H9 (cell line): Measurements from ENCODE around the gene TNFRSF19. TPM values are rescaled to one million over a fixed set of nuclear protein-coding genes. Genes with fewer than 3 reads are reported as not detected.

ENCODE experiments used
- DNase-seq: peaks from one replicate; pipeline ENCODE4 v3.0.0-alpha.2; 2017
- H2AFZ ChIP-seq: one replicate; pipeline ENCODE4 v1.6.1; 2013; ENCODE audit warnings: mild to moderate bottlenecking, low read length, control low read depth, moderate library complexity
- H2AK5ac ChIP-seq: 2 replicates; pipeline ENCODE4 v1.6.1; 2013; ENCODE audit warnings: low read length, control low read depth, mixed read lengths; ENCODE audit not compliant: insufficient read length
- H2BK120ac ChIP-seq: one replicate; pipeline ENCODE4 v1.6.1; 2013; ENCODE audit warnings: low read depth, mild to moderate bottlenecking, low read length, control low read depth, inconsistent platforms; ENCODE audit not compliant: poor library complexity, severe bottlenecking
- H2BK12ac ChIP-seq: 2 replicates; pipeline ENCODE4 v1.6.1; 2013; ENCODE audit warnings: low read length, control low read depth, mixed read lengths, low read depth; ENCODE audit not compliant: insufficient read length
- H2BK15ac ChIP-seq: 2 replicates; pipeline ENCODE4 v1.6.1; 2013; ENCODE audit warnings: low read depth, low read length, control low read depth
- H2BK20ac ChIP-seq: one replicate; pipeline ENCODE4 v1.6.1; 2013; ENCODE audit warnings: low read depth, mild to moderate bottlenecking, low read length, control low read depth, inconsistent platforms; ENCODE audit not compliant: poor library complexity, severe bottlenecking
- H2BK5ac ChIP-seq: 2 replicates; pipeline ENCODE4 v1.6.1; 2013; ENCODE audit warnings: low read length, control low read depth, mixed read lengths; ENCODE audit not compliant: insufficient read length
- H3K14ac ChIP-seq: 2 replicates; pipeline ENCODE4 v1.6.1; 2013; ENCODE audit warnings: low read length, control low read depth; ENCODE audit not compliant: insufficient read depth
- H3K18ac ChIP-seq: 2 replicates; pipeline ENCODE4 v1.6.1; 2013; ENCODE audit warnings: low read depth, mild to moderate bottlenecking, mixed read lengths, low read length, control low read depth; ENCODE audit not compliant: insufficient read length
- H3K23ac ChIP-seq: 2 replicates; pipeline ENCODE4 v1.6.1; 2013; ENCODE audit warnings: low read length, control low read depth, mixed read lengths, low read depth; ENCODE audit not compliant: insufficient read length
- H3K23me2 ChIP-seq: 2 replicates; pipeline ENCODE4 v1.6.1; 2013; ENCODE audit warnings: low read depth, mild to moderate bottlenecking, mixed read lengths, low read length, control low read depth; ENCODE audit not compliant: insufficient read length, poor library complexity, severe bottlenecking
- H3K27ac ChIP-seq: 2 replicates; pipeline ENCODE4 v1.5.1; 2013; ENCODE audit warnings: low read length, control low read depth, mixed read lengths, low read depth; ENCODE audit not compliant: insufficient read length
- H3K27me3 ChIP-seq: 2 replicates; pipeline ENCODE4 v1.6.1; 2013; ENCODE audit warnings: low read length, control low read depth, inconsistent platforms; ENCODE audit not compliant: insufficient read depth
- H3K4ac ChIP-seq: 2 replicates; pipeline ENCODE4 v1.6.1; 2013; ENCODE audit warnings: low read depth, mild to moderate bottlenecking, control low read depth, inconsistent platforms, low read length, moderate library complexity
- H3K4me1 ChIP-seq: 2 replicates; pipeline ENCODE4 v1.6.1; 2013; ENCODE audit warnings: low read length, control low read depth, inconsistent platforms; ENCODE audit not compliant: insufficient read depth
- H3K4me2 ChIP-seq: 2 replicates; pipeline ENCODE4 v1.6.1; 2013; ENCODE audit warnings: low read length, control low read depth, mixed read lengths; ENCODE audit not compliant: insufficient read length, insufficient read depth
- H3K56ac ChIP-seq: 2 replicates; pipeline ENCODE4 v1.6.1; 2013; ENCODE audit warnings: low read depth, mild to moderate bottlenecking, mixed read lengths, low read length, control low read depth; ENCODE audit not compliant: insufficient read length
- H3K79me1 ChIP-seq: 2 replicates; pipeline ENCODE4 v1.6.1; 2013; ENCODE audit warnings: low read depth, mild to moderate bottlenecking, moderate library complexity, low read length, control low read depth, inconsistent platforms; ENCODE audit not compliant: insufficient read depth, poor library complexity, severe bottlenecking
- H3K79me2 ChIP-seq: 2 replicates; pipeline ENCODE4 v1.6.1; 2013; ENCODE audit warnings: low read length, control low read depth, inconsistent platforms; ENCODE audit not compliant: insufficient read depth
- H3K9ac ChIP-seq: 2 replicates; pipeline ENCODE4 v1.6.1; 2013; ENCODE audit warnings: low read length, control low read depth, mixed read lengths; ENCODE audit not compliant: insufficient read length; ENCODE audit errors: extremely low read depth
- H3K9me3 ChIP-seq: one replicate; pipeline ENCODE4 v1.6.1; 2013; ENCODE audit warnings: low read depth, low read length, inconsistent platforms; ENCODE audit not compliant: control insufficient read depth
- H3T11ph ChIP-seq: one replicate; pipeline ENCODE4 v1.6.1; 2013; ENCODE audit warnings: mild to moderate bottlenecking, low read length, control low read depth, inconsistent platforms
- H4K20me1 ChIP-seq: one replicate; pipeline ENCODE4 v1.6.1; 2013; ENCODE audit not compliant: control insufficient read depth, insufficient read length, insufficient read depth
- H4K5ac ChIP-seq: 2 replicates; pipeline ENCODE4 v1.6.1; 2013; ENCODE audit warnings: low read depth, mild to moderate bottlenecking, mixed read lengths, low read length, control low read depth; ENCODE audit not compliant: insufficient read length
- H4K8ac ChIP-seq: replicated peaks from 2 replicates; pipeline ENCODE4 v1.6.1; 2013; ENCODE audit warnings: low read length, control low read depth, mixed read lengths, low read depth; ENCODE audit not compliant: insufficient read length
- H4K91ac ChIP-seq: 2 replicates; pipeline ENCODE4 v1.6.1; 2013; ENCODE audit warnings: low read depth, mild to moderate bottlenecking, moderate library complexity, mixed read lengths, low read length, control low read depth; ENCODE audit not compliant: insufficient read length
- H3K27ac Mint-ChIP-seq, 3 experiments: 2 replicates in 2 of 3; 3 replicates in 1 of 3; pipeline ENCODE4 v1.8.0; 2020 to 2021; ENCODE audit warnings: mixed read lengths in 3 of 3, mild to moderate bottlenecking in 1 of 3, moderate library complexity in 1 of 3
- H3K27me3 Mint-ChIP-seq: 2 replicates; pipeline ENCODE4 v1.8.0; 2021; ENCODE audit warnings: low read depth, mild to moderate bottlenecking, moderate library complexity, mixed read lengths
- H3K36me3 Mint-ChIP-seq, 3 experiments: 2 replicates in 2 of 3; 3 replicates in 1 of 3; pipeline ENCODE4 v1.8.0; 2020 to 2021; ENCODE audit warnings: low read depth in 3 of 3, mixed read lengths in 3 of 3; ENCODE audit not compliant: insufficient read depth in 1 of 3
- H3K4me1 Mint-ChIP-seq, 2 experiments: 2 replicates each; pipeline ENCODE4 v1.8.0; 2020; ENCODE audit warnings: mixed read lengths in 2 of 2
- H3K4me3 Mint-ChIP-seq, 2 experiments: 2 replicates in 1 of 2; 3 replicates in 1 of 2; pipeline ENCODE4 v1.8.0; 2020 to 2021; ENCODE audit warnings: mild to moderate bottlenecking in 2 of 2, mixed read lengths in 2 of 2, moderate library complexity in 1 of 2
- H3K9me3 Mint-ChIP-seq, 2 experiments: 2 replicates in 1 of 2; 3 replicates in 1 of 2; pipeline ENCODE4 v1.8.0; 2020; ENCODE audit warnings: mild to moderate bottlenecking in 2 of 2, mixed read lengths in 2 of 2, moderate library complexity in 1 of 2
- CTCF ChIP-seq: fragments of 200-600 bp; sonication (generic); conservative IDR thresholded peaks from 3 replicates; pipeline ENCODE4 v1.8.0; 2021; ENCODE audit warnings: antibody characterized with exemption, mild to moderate bottlenecking
- WGBS: extraction: QIAGEN DNeasy Blood & Tissue Kit; methylation state at CpG from one replicate; pipeline ENCODE4 v1.1.7; 2013; ENCODE audit warnings: missing lambda C conversion rate, low lambda C conversion rate, mixed read lengths; ENCODE audit not compliant: insufficient read length; ENCODE audit errors: extremely low coverage; 5-methylcytosine and 5-hydroxymethylcytosine counted together
- total RNA-seq: library from RNA; stranded (reverse); gene quantifications from 2 replicates; pipeline ENCODE4 v1.2.1, GENCODE V29; 2021

Gene TNFRSF19
- total RNA-seq, 1 experiment from 2014 or later = 2.7 TPM

- no peak overlapping the region for H2BK120ac ChIP-seq
- H3K56ac ChIP-seq = no peak overlapping the region
- no peak overlapping the region for H4K5ac ChIP-seq
- H3K14ac ChIP-seq = no peak overlapping the region
- H3K79me2 ChIP-seq = no peaks in the 10 kb centered on the region
- no peak overlapping the region for H2BK5ac ChIP-seq
- DNase-seq = no peak
- H3K4me3 Mint-ChIP-seq = no peak overlapping the region
- WGBS = no CpG with 5 or more reads among the region's 2 CpGs
- H2BK15ac ChIP-seq = no peak overlapping the region
- H3K4me1 Mint-ChIP-seq = peaks cover 16 to 18% of the 10 kb centered on the region in 2 experiments
- no peak overlapping the region for H3T11ph ChIP-seq
- H3K23me2 ChIP-seq = peaks cover 4% of the 10 kb centered on the region
- no peak overlapping the region for H3K18ac ChIP-seq
- H3K36me3 Mint-ChIP-seq = no peaks in the 10 kb centered on the region
- H3K9me3 ChIP-seq = no peaks in the 10 kb centered on the region
- peaks cover 23% of the 10 kb centered on the region for H3K27me3 Mint-ChIP-seq
- H3K27ac ChIP-seq = no peak overlapping the region
- H3K4me1 ChIP-seq = no peaks in the 10 kb centered on the region
- H2BK20ac ChIP-seq = no peak overlapping the region
- no peaks in the 10 kb centered on the region for H4K20me1 ChIP-seq
- no peak for TF ChIP-seq CTCF
- no peak overlapping the region for H2AFZ ChIP-seq
- no peaks in the 10 kb centered on the region for H3K79me1 ChIP-seq
- H2AK5ac ChIP-seq = no peak overlapping the region
- H3K9ac ChIP-seq = no peak overlapping the region
- peaks cover 12% of the 10 kb centered on the region; the same call in 1 of the 2 replicates for H3K27me3 ChIP-seq
- no peak overlapping the region for H3K27ac Mint-ChIP-seq
- no peak overlapping the region for H3K4ac ChIP-seq
- H2BK12ac ChIP-seq = no peak overlapping the region
- no peaks in the 10 kb centered on the region for H3K9me3 Mint-ChIP-seq
- no peak overlapping the region for H4K8ac ChIP-seq
- no peak overlapping the region for H4K91ac ChIP-seq
- H3K4me2 ChIP-seq = no peak overlapping the region
- no peak overlapping the region for H3K23ac ChIP-seq
Measured at GRCh38 chr13:23584275-23584674, 14.1 kb downstream of the TNFRSF19 start.
